ENCODE data around the gene TEX2. TPM values are rescaled to one million over a fixed set of nuclear protein-coding genes. Genes with fewer than 3 reads are reported as not detected.
A peak's percentile ranks its signal among the peaks of the same experiment; 100 is the strongest.

The TEX2 gene
- polyA plus RNA-seq, 1 donor (not counting 4 experiments of a cell fraction or from before 2014, with no cell fraction given) = 44.4 TPM

DNA sequence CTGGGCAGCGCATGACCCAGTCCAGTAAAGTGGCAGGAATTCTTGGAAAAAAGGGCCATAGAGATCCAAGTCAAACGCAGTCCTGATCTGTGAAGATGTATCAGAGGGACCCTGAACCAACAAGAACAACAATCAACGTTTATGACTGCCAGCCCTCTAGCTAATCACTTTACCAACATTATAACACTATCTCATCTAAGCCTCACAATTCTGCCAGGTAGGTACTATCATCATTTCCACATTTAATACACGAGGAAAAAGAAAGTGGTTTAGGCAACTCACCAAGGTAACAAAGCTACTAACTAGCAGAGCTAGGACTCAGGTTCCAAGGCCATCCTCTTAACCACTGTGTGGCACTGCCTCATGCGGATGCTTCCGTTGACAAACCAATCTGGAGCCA lies 28.1 kb downstream of the TEX2 start:
- Histone ChIP-seq H2AFZ (ENCODE audit: control insufficient read depth, low read length) (no peak overlapping the region), H3K27ac (ENCODE audit: control insufficient read depth, insufficient read depth, low read length) (no peak overlapping the region), H3K4me3 (ENCODE audit: control insufficient read depth in 2 of 3, extremely low read depth in 1 of 3, insufficient read depth in 2 of 3, low read depth in 1 of 3, low read length in 3 of 3) (no peak overlapping the region), H3K4me2 (ENCODE audit: control insufficient read depth, extremely low read depth, insufficient read depth, low read depth, low read length) (no peak overlapping the region), H3K27me3 (ENCODE audit: control insufficient read depth, extremely low read depth, insufficient read depth, low read length) (no peaks in the 10 kb centered on the region), H3K36me3 (ENCODE audit: control insufficient read depth in 2 of 2, extremely low read depth in 1 of 2, insufficient read depth in 2 of 2, low read length in 2 of 2) (peaks cover 0 to 7% of the 10 kb centered on the region in 2 experiments), H3K9me3 (ENCODE audit: control insufficient read depth, low read depth, low read length) (no peaks in the 10 kb centered on the region), H3K79me2 (ENCODE audit: control insufficient read depth, insufficient read depth, low read length) (peaks cover 58% of the 10 kb centered on the region), H3K9me1 (ENCODE audit: control insufficient read depth, extremely low read depth, insufficient read depth, low read length) (peaks cover 3% of the 10 kb centered on the region), H4K20me1 (ENCODE audit: control insufficient read depth, extremely low read depth, insufficient read depth, low read length) (no peaks in the 10 kb centered on the region), H3K4me1 (ENCODE audit: control insufficient read depth, extremely low read depth, insufficient read depth, low read length) (peaks cover 42% of the 10 kb centered on the region), H3K9ac (ENCODE audit: control insufficient read depth, extremely low read depth, insufficient read depth, low read length) (no peak overlapping the region)
- TF ChIP-seq, protein P1, sequence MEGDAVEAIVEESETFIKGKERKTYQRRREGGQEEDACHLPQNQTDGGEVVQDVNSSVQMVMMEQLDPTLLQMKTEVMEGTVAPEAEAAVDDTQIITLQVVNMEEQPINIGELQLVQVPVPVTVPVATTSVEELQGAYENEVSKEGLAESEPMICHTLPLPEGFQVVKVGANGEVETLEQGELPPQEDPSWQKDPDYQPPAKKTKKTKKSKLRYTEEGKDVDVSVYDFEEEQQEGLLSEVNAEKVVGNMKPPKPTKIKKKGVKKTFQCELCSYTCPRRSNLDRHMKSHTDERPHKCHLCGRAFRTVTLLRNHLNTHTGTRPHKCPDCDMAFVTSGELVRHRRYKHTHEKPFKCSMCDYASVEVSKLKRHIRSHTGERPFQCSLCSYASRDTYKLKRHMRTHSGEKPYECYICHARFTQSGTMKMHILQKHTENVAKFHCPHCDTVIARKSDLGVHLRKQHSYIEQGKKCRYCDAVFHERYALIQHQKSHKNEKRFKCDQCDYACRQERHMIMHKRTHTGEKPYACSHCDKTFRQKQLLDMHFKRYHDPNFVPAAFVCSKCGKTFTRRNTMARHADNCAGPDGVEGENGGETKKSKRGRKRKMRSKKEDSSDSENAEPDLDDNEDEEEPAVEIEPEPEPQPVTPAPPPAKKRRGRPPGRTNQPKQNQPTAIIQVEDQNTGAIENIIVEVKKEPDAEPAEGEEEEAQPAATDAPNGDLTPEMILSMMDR (optimal IDR thresholded peaks at IDR 0.05 in 1 of 3, IDR thresholded peaks at IDR 0.05 in 1 of 3, conservative IDR thresholded peaks at IDR 0.05 in 1 of 3; ENCODE audit: extremely low read depth in 1 of 3, insufficient read depth in 2 of 3, low read length in 3 of 3) = no peak
- TF ChIP-seq EZH2 (IDR thresholded peaks at IDR 0.05; ENCODE audit: low read length) = no peak
- FAIRE-seq = no peak
- dilution Hi-C loops (cut with MboI; ENCODE audit: extremely low pct_ligation_motif_present, low sequenced_read_pairs) = no loop called here
- DNase-seq (ENCODE audit: low read depth, low spot score) = no peak

DNA sequence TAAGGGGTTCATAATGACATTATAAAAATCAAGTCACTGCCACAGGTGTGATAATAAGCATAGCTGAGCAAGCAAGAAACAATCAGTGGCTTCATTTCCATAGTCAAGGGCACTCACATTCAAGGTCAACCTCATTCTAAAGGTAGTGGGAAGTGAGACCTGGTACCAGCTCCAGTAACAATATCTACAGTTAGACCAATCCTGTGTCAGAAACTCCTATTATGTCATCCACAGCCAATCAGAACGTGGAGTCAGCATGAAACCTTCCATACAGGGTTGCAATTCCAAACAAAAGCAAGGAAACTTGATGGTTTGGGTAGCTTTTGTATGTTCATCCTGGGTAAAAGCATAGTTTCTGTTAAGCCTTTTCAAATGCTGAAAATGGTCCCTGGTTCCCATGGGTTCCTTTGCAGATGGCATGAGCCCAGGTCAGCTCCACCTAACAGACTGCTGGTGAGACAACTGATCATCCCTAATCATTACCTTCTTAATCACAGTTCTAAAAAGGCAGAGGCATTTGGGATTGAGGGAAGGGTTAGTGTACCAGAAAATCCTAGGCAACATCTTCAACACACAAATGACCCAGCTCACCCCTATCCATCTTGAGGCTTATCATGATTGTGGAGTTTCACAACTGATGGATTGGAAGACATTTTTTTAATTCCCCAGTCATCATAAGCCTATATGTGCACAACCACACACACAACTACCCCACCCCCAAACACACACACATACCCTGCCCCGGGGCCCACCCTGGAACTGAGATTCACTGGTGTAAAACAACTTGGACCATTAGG lies 30.4 kb downstream of the TEX2 start:
- FAIRE-seq = peak; percentile 29
- Histone ChIP-seq H3K4me2 (ENCODE audit: control insufficient read depth, extremely low read depth, insufficient read depth, low read depth, low read length) (peak overlapping the region; percentile 70), H3K27me3 (ENCODE audit: control insufficient read depth, extremely low read depth, insufficient read depth, low read length) (no peaks in the 10 kb centered on the region), H3K79me2 (ENCODE audit: control insufficient read depth, insufficient read depth, low read length) (peaks cover 58% of the 10 kb centered on the region), H3K9me1 (ENCODE audit: control insufficient read depth, extremely low read depth, insufficient read depth, low read length) (peaks cover 3% of the 10 kb centered on the region), H3K27ac (ENCODE audit: control insufficient read depth, insufficient read depth, low read length) (peak overlapping the region; percentile 89), H3K9me3 (ENCODE audit: control insufficient read depth, low read depth, low read length) (no peaks in the 10 kb centered on the region), H2AFZ (ENCODE audit: control insufficient read depth, low read length) (no peak overlapping the region), H3K4me1 (ENCODE audit: control insufficient read depth, extremely low read depth, insufficient read depth, low read length) (peaks cover 34% of the 10 kb centered on the region), H3K4me3 (ENCODE audit: control insufficient read depth in 2 of 3, extremely low read depth in 1 of 3, insufficient read depth in 2 of 3, low read depth in 1 of 3, low read length in 3 of 3) (no peak overlapping the region), H4K20me1 (ENCODE audit: control insufficient read depth, extremely low read depth, insufficient read depth, low read length) (no peaks in the 10 kb centered on the region), H3K9ac (ENCODE audit: control insufficient read depth, extremely low read depth, insufficient read depth, low read length) (no peak overlapping the region), H3K36me3 (ENCODE audit: control insufficient read depth in 2 of 2, extremely low read depth in 1 of 2, insufficient read depth in 2 of 2, low read length in 2 of 2) (peaks cover 0 to 7% of the 10 kb centered on the region in 2 experiments)
- TF ChIP-seq, protein P1 (optimal IDR thresholded peaks at IDR 0.05 in 1 of 3, IDR thresholded peaks at IDR 0.05 in 1 of 3, conservative IDR thresholded peaks at IDR 0.05 in 1 of 3; ENCODE audit: extremely low read depth in 1 of 3, insufficient read depth in 2 of 3, low read length in 3 of 3) = no peak
- no peak for TF ChIP-seq EZH2 (IDR thresholded peaks at IDR 0.05; ENCODE audit: low read length)
- dilution Hi-C loops (cut with MboI; ENCODE audit: extremely low pct_ligation_motif_present, low sequenced_read_pairs) = no loop called here
- DNase-seq (ENCODE audit: low read depth, low spot score) = no peak

Measured in keratinocyte (primary cell).